Endothelial cell of umbilical vein (primary cell): ENCODE results near the gene CCDC6. TPM values are rescaled to one million over a fixed set of nuclear protein-coding genes. Genes with fewer than 3 reads are reported as not detected.

Source experiments
- BruUV-seq: library from RNA; stranded (reverse); fragments of 400-500 nt; replicated peaks from 2 replicates; lab custom pipeline; 2021; lab: Mats Ljungman, UMichigan
- CTCF ChIA-PET: fragments of 300-600, 350-600 bp; sonication (Branson Sonifier 250); formaldehyde crosslinking; loops from one replicate; lab custom pipeline; 2021; ENCODE audit warnings: antibody characterized with exemption, inconsistent platforms; lab: Charles Lee
- POLR2A ChIA-PET: fragments of 300-600, 350-600 bp; sonication (Branson Sonifier 250); formaldehyde crosslinking; loops from one replicate; lab custom pipeline; 2021; ENCODE audit warnings: antibody characterized with exemption, inconsistent platforms; lab: Charles Lee
- DNase-seq: peaks from one replicate; pipeline ENCODE4 v3.0.0-alpha.2; 2011; ENCODE audit warnings: low read depth, low spot score
- FAIRE-seq: peaks from 2 replicates; lab custom pipeline; 2011; peaks lifted over from hg19 to GRCh38; lab: Jason Lieb, UNC
- H2AFZ ChIP-seq: 2 replicates; pipeline ENCODE4 v1.6.0; 2012; ENCODE audit warnings: low read depth, low read length, control low read depth, inconsistent platforms
- H3K27ac ChIP-seq: 2 replicates; pipeline ENCODE4 v1.5.1; 2011; ENCODE audit warnings: low read depth, mild to moderate bottlenecking, control low read depth, low read length, moderate library complexity; ENCODE audit not compliant: insufficient read depth
- H3K27me3 ChIP-seq, 2 experiments: 2 replicates each; pipeline versions ENCODE4 v1.6.0 to v1.6.1; 2011; ENCODE audit warnings: low read length in 2 of 2, mixed read lengths in 1 of 2; ENCODE audit not compliant: control insufficient read depth in 2 of 2, insufficient read depth in 2 of 2
- H3K36me3 ChIP-seq, 2 experiments: 2 replicates in 1 of 2; 3 replicates in 1 of 2; pipeline ENCODE4 v1.5.1; 2011; ENCODE audit warnings: low read length in 2 of 2, mild to moderate bottlenecking in 1 of 2, moderate library complexity in 1 of 2; ENCODE audit not compliant: control insufficient read depth in 2 of 2, insufficient read depth in 2 of 2; ENCODE audit errors: extremely low read depth in 1 of 2
- H3K4me1 ChIP-seq: 3 replicates; pipeline ENCODE4 v1.5.1; 2011; ENCODE audit warnings: mild to moderate bottlenecking, low read length; ENCODE audit not compliant: control insufficient read depth, insufficient read depth; ENCODE audit errors: extremely low read depth
- H3K4me2 ChIP-seq: 2 replicates; pipeline ENCODE4 v1.6.1; 2011; ENCODE audit warnings: low read length, control low read depth, mixed read lengths; ENCODE audit not compliant: insufficient read depth
- H3K4me3 ChIP-seq, 3 experiments: fragments of 200-600 bp in 1 of 3; sonication (generic), shearing (Covaris generic) in 1 of 3; replicated peaks in 1 of 3; 2 replicates each; pipeline ENCODE4 v1.5.1; 2011 to 2016; ENCODE audit warnings: control low read depth in 3 of 3, low read length in 3 of 3, mild to moderate bottlenecking in 2 of 3, inconsistent platforms in 1 of 3, low read depth in 1 of 3, moderate library complexity in 1 of 3; ENCODE audit not compliant: insufficient read depth in 1 of 3
- H3K79me2 ChIP-seq: 2 replicates; pipeline ENCODE4 v1.6.0; 2012; ENCODE audit warnings: low read length, inconsistent platforms; ENCODE audit not compliant: control insufficient read depth, insufficient read depth
- H3K9ac ChIP-seq: replicated peaks from 2 replicates; pipeline ENCODE3; 2011; ENCODE audit warnings: low read length, control low read depth; ENCODE audit not compliant: insufficient read depth; ENCODE audit errors: extremely low read depth
- H3K9me1 ChIP-seq: replicated peaks from 3 replicates; pipeline ENCODE4 v1.6.0; 2011; ENCODE audit warnings: mild to moderate bottlenecking, low read length; ENCODE audit not compliant: control insufficient read depth, insufficient read depth; ENCODE audit errors: extremely low read depth
- H3K9me3 ChIP-seq: replicated peaks from 2 replicates; pipeline ENCODE4 v1.5.1; 2012; ENCODE audit warnings: low read length, inconsistent platforms; ENCODE audit not compliant: control insufficient read depth, insufficient read depth
- H4K20me1 ChIP-seq: replicated peaks from 2 replicates; pipeline ENCODE3; 2011; ENCODE audit warnings: mild to moderate bottlenecking, low read length; ENCODE audit not compliant: control insufficient read depth, insufficient read depth; ENCODE audit errors: extremely low read depth
- EZH2 ChIP-seq: IDR thresholded peaks from 2 replicates; pipeline ENCODE4 v1.6.1; 2012; ENCODE audit warnings: borderline replicate concordance, low read depth, mild to moderate bottlenecking, moderate library complexity, low read length, inconsistent platforms; ENCODE audit not compliant: severe bottlenecking
- FOS ChIP-seq: IDR thresholded peaks from 2 replicates; pipeline ENCODE4 v1.6.1; 2011; ENCODE audit warnings: mild to moderate bottlenecking, low read length, moderate library complexity, borderline replicate concordance; ENCODE audit not compliant: insufficient read depth
- GATA2 ChIP-seq: IDR thresholded peaks from 2 replicates; pipeline ENCODE4 v1.7.0; 2011; ENCODE audit warnings: low read depth, mild to moderate bottlenecking, moderate library complexity, mixed read lengths, low read length; ENCODE audit not compliant: insufficient read length, insufficient read depth
- JUN ChIP-seq: IDR thresholded peaks from 2 replicates; pipeline ENCODE4 v1.6.1; 2011; ENCODE audit warnings: borderline replicate concordance, low read depth; ENCODE audit not compliant: insufficient read length, insufficient read depth
- MYC ChIP-seq: IDR thresholded peaks from one replicate; pipeline ENCODE4 v1.6.1; 2011; ENCODE audit warnings: mild to moderate bottlenecking, low read depth, low read length
- dilution Hi-C: fragments of 300-500 bp; cut with MboI; formaldehyde crosslinking; loops from one replicate; pipeline ENCODE4 v1.15.0; 2019; ENCODE audit warnings: low sequenced_read_pairs; ENCODE audit not compliant: extremely low pct_ligation_motif_present
- intact Hi-C: fragments of 100-400 bp; cut with micrococcal nuclease; formaldehyde crosslinking; loops from one replicate; pipeline ENCODE4 v1.10.0; 2022
- polyA plus RNA-seq, 4 experiments: library from polyadenylated mRNA; depleted of rRNA in 3 of 4; stranded (reverse) in 3 of 4; unstranded in 1 of 4; fragments of >200 nt; gene quantifications; 2 replicates each; pipeline versions ENCODE4 v1.2.1 to v1.2.3, GENCODE V29; 2011 to 2012; ENCODE audit warnings: missing spikeins in 1 of 4
- total RNA-seq: library from RNA; stranded (reverse); gene quantifications from 2 replicates; pipeline ENCODE4 v1.2.3, GENCODE V29; 2021
- TF ChIP-seq, protein P1 (sequence below): IDR thresholded peaks from 2 replicates; pipeline ENCODE4 v1.6.1; 2011; ENCODE audit not compliant: insufficient read depth, insufficient read length
- TF ChIP-seq, protein P2 (sequence below), 2 donors: IDR thresholded peaks; 1 replicate in 1 of 2; 2 replicates in 1 of 2; pipeline ENCODE4 v1.5.1; 2011; ENCODE audit warnings: low read length in 2 of 2, mild to moderate bottlenecking in 2 of 2, moderate library complexity in 2 of 2, control low read depth in 1 of 2, inconsistent platforms in 1 of 2, low read depth in 1 of 2; ENCODE audit not compliant: insufficient read depth in 1 of 2; ENCODE audit errors: extremely low read depth in 1 of 2

CCDC6 gene
- total and polyA plus RNA-seq, 2 donors (not counting 3 experiments of a cell fraction or from before 2014, with no cell fraction given): 16.8 to 36.8 TPM

DNA sequence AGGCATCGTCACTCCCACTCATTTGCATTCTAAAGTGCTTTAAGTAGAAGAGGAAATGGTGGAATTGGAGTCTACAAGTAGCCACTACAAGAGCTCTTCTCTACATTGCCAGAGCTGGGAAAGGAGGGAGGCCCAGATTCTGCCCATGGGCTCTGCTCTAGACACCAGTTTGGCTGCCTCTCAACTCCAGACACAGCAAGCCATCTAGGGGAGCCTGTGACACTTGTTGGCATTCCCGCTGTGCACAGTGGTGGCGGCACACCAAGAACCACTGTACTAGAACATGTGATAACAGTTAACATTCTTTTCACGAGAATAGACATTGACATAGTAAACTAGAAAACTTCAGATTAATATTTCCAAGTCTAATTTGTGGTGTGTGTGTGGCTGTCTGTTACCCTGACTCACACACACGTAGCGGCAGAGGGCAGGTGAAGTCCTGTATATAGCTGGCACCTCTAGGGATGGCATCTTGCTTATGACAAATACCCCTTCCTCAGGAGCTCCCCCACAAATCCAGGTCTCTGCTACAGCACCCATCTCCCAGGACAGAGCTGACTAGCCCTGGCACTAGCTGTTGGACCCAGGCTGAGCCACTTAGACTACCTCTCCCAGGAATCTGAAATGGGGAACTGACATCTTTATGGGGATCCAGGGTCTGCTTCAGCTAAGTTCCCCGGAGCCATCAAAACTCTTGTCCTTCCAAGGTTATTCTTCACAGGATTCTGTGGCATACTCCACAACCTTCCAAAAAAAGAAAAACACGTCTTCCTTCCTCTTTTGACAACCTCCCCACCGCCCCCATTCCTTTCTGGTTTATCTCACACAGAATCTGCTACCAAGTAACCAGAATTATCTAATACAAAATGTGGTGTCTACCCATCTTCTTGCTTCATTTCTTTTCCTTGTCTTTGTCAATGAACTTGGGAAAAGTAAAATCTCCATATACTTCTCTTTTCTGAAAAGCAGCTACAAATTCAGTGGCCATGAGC lies 98.4 kb downstream of the CCDC6 start:
- TF ChIP-seq, protein P1, sequence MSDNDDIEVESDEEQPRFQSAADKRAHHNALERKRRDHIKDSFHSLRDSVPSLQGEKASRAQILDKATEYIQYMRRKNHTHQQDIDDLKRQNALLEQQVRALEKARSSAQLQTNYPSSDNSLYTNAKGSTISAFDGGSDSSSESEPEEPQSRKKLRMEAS: no peak
- TF ChIP-seq MYC (no peak), EZH2 (no peak), GATA2 (no peak), FOS (no peak), JUN (no peak)
- TF ChIP-seq, protein P2, sequence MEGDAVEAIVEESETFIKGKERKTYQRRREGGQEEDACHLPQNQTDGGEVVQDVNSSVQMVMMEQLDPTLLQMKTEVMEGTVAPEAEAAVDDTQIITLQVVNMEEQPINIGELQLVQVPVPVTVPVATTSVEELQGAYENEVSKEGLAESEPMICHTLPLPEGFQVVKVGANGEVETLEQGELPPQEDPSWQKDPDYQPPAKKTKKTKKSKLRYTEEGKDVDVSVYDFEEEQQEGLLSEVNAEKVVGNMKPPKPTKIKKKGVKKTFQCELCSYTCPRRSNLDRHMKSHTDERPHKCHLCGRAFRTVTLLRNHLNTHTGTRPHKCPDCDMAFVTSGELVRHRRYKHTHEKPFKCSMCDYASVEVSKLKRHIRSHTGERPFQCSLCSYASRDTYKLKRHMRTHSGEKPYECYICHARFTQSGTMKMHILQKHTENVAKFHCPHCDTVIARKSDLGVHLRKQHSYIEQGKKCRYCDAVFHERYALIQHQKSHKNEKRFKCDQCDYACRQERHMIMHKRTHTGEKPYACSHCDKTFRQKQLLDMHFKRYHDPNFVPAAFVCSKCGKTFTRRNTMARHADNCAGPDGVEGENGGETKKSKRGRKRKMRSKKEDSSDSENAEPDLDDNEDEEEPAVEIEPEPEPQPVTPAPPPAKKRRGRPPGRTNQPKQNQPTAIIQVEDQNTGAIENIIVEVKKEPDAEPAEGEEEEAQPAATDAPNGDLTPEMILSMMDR (IDR thresholded peaks at IDR 0.05; ENCODE audit: extremely low read depth in 1 of 2, insufficient read depth in 1 of 2, low read depth in 1 of 2, low read length in 2 of 2): no peak
- intact Hi-C loops: loop anchor here (2.0 to 5.0 kb wide), 2 partner anchors 224 to 1025 kb away; no protein-coding TSS in a partner anchor

More for the DNA sequence above, 98.4 kb downstream of the CCDC6 start:
- Histone ChIP-seq H3K27ac (no peak overlapping the region), H3K4me3 (no peak overlapping the region), H3K27me3 (no peaks in the 10 kb centered on the region), H2AFZ (no peak overlapping the region), H3K9me1 (no peaks in the 10 kb centered on the region), H3K4me2 (no peak overlapping the region), H4K20me1 (no peaks in the 10 kb centered on the region), H3K36me3 (peaks cover 2 to 32% of the 10 kb centered on the region in 2 experiments), H3K9ac (no peak overlapping the region), H3K79me2 (no peaks in the 10 kb centered on the region), H3K9me3 (no peaks in the 10 kb centered on the region), H3K4me1 (no peaks in the 10 kb centered on the region)
- dilution Hi-C loops: no loop called here
- ChIA-PET POLR2A (no interaction called here), CTCF (interaction anchor here (0.7 to 3.9 kb wide), 8 partner anchors 7 to 182 kb away, joined by 3 to 21 read pairs (median 4); no protein-coding TSS in a partner anchor)
- DNase-seq (no peak), FAIRE-seq (no peak)
- BruUV-seq: no TSS peak
